Activated CD8-positive, alpha-beta memory T cell treated with anti-CD3 and anti-CD28 coated beads, Interleukin-2, amount 50 U/mL, for 1 hour (primary cell): ENCODE results near the gene PPP2R3B.
"Not testable (repeated sequence)": the region's sequence is repeated elsewhere in the genome, so short reads cannot be mapped to it uniquely, and the experiment has no call there.

ENCODE experiments used
- DNase-seq: peaks from one replicate; pipeline ENCODE4 v3.0.0-alpha.2; 2020; ENCODE audit errors: extremely low read depth

Gene PPP2R3B

GRCh38 chrX:386768-387575, at the start of gene PPP2R3B:
TSS of gene PPP2R3B (minus strand) at chrX:386907. CDS start at chrX:386691, 216 bp downstream.
- peak; percentile 98 for DNase-seq

- no peak for DNase-seq
Observed at GRCh38 chrX:435536-436122, 48.9 kb upstream of the PPP2R3B start.

- DNase-seq, result no peak
Observed at GRCh38 chrX:434946-435345, 48.2 kb upstream of the PPP2R3B start.

- no peak for DNase-seq
Observed at GRCh38 chrX:433771-434170, 47.1 kb upstream of the PPP2R3B start.

GRCh38 chrX:432666-433065, 46.0 kb upstream of the PPP2R3B start:
- DNase-seq, result not testable (repeated sequence)

- no peak for DNase-seq
Observed at GRCh38 chrX:431492-432111, 44.9 kb upstream of the PPP2R3B start.

- no peak for DNase-seq
Observed at GRCh38 chrX:431056-431455, 44.3 kb upstream of the PPP2R3B start.

GRCh38 chrX:429266-429825, 42.6 kb upstream of the PPP2R3B start:
- DNase-seq, result no peak

GRCh38 chrX:427812-428725, 41.4 kb upstream of the PPP2R3B start:
- no peak for DNase-seq

- no peak for DNase-seq
Observed at GRCh38 chrX:426881-427280, 40.2 kb upstream of the PPP2R3B start.

GRCh38 chrX:425056-425455, 38.3 kb upstream of the PPP2R3B start:
- DNase-seq, result no peak

- no peak for DNase-seq
Observed at GRCh38 chrX:421646-422391, 35.1 kb upstream of the PPP2R3B start.

GRCh38 chrX:420496-421223, 34.0 kb upstream of the PPP2R3B start:
- no peak for DNase-seq

GRCh38 chrX:418927-419729, 32.4 kb upstream of the PPP2R3B start:
- no peak for DNase-seq

- not testable (repeated sequence) for DNase-seq
Observed at GRCh38 chrX:415498-415897, 28.8 kb upstream of the PPP2R3B start.

- DNase-seq, result no peak
Observed at GRCh38 chrX:413322-414201, 26.9 kb upstream of the PPP2R3B start.

GRCh38 chrX:410296-410695, 23.6 kb upstream of the PPP2R3B start:
- DNase-seq, result no peak

GRCh38 chrX:405149-405548, 18.4 kb upstream of the PPP2R3B start:
- no peak for DNase-seq
